HG02840 (cell line): ENCODE measurements around the gene CCDC88B.

Source experiments
- ATAC-seq: cut with Tn5 transposase; IDR thresholded peaks from one replicate; pipeline ENCODE4 v1.9.1; 2021; ENCODE audit warnings: mild to moderate bottlenecking, moderate library complexity, moderate number of reproducible peaks; ENCODE audit not compliant: unreplicated experiment, low FRiP score

Gene CCDC88B

GRCh38 chr11:64379817-64380709 is 40.1 kb downstream of the CCDC88B start:
- no peak for ATAC-seq

GRCh38 chr11:64381350-64381749 is 41.3 kb downstream of the CCDC88B start:
- no peak for ATAC-seq

GRCh38 chr11:64382047-64382446 is 42.0 kb downstream of the CCDC88B start:
- no peak for ATAC-seq

GRCh38 chr11:64382586-64382985 is 42.6 kb downstream of the CCDC88B start:
- ATAC-seq, result no peak

- no peak for ATAC-seq
These were observed 43.6 kb downstream of the CCDC88B start for GRCh38 chr11:64383580-64383979.

GRCh38 chr11:64384028-64384737 is 44.2 kb downstream of the CCDC88B start:
- ATAC-seq, result no peak

GRCh38 chr11:64384981-64385944 is 45.3 kb downstream of the CCDC88B start:
- ATAC-seq, result no peak

- ATAC-seq, result no peak
These were observed 46.1 kb downstream of the CCDC88B start for GRCh38 chr11:64385945-64386704.

GRCh38 chr11:64387916-64388315 is 47.9 kb downstream of the CCDC88B start:
- no peak for ATAC-seq

GRCh38 chr11:64388894-64389293 is 48.9 kb downstream of the CCDC88B start:
- no peak for ATAC-seq

GRCh38 chr11:64389851-64390250 is 49.8 kb downstream of the CCDC88B start:
- ATAC-seq, result no peak

- ATAC-seq, result no peak
These were observed 50.6 kb downstream of the CCDC88B start for GRCh38 chr11:64390558-64390957.

- ATAC-seq, result no peak
These were observed 51.8 kb downstream of the CCDC88B start for GRCh38 chr11:64391839-64392238.

- no peak for ATAC-seq
These were observed 55.6 kb downstream of the CCDC88B start for GRCh38 chr11:64395545-64396078.

- no peak for ATAC-seq
These were observed 56.1 kb downstream of the CCDC88B start for GRCh38 chr11:64396079-64396591.

- ATAC-seq, result no peak
These were observed 60.1 kb downstream of the CCDC88B start for GRCh38 chr11:64400102-64400501.

- no peak for ATAC-seq
These were observed 60.7 kb downstream of the CCDC88B start for GRCh38 chr11:64400667-64401066.

- no peak for ATAC-seq
These were observed 61.8 kb downstream of the CCDC88B start for GRCh38 chr11:64401775-64402174.

GRCh38 chr11:64403106-64403505 is 63.1 kb downstream of the CCDC88B start:
- ATAC-seq, result no peak
